Body of pancreas (tissue), 4 donors: ENCODE data around the gene IL1RAPL1.

Source experiments
- CTCF ChIP-seq, 7 experiments: fragments of 450-650 bp in 4 of 7; fragments of 200-600 bp in 3 of 7; sonication (generic) in 3 of 7; IDR thresholded peaks; one replicate each; pipeline ENCODE4 v1.5.1; 2016 to 2019; ENCODE audit warnings: antibody characterized with exemption in 7 of 7
- POLR2A ChIP-seq, 3 donors: fragments of 450-650 bp; IDR thresholded peaks; one replicate each; pipeline ENCODE4 v1.6.1; 2016; ENCODE audit warnings: antibody characterized with exemption in 3 of 3, mild to moderate bottlenecking in 2 of 3

- TF ChIP-seq CTCF (IDR thresholded peaks at IDR 0.05) (no peak), POLR2A (IDR thresholded peaks at IDR 0.05) (no peak)
These were observed 1040.6 kb downstream of the IL1RAPL1 start for GRCh38 chrX:29627833-29628232.
